PC-3 (cell line): ENCODE results near the gene HDAC4. TPM values are rescaled to one million over a fixed set of nuclear protein-coding genes. Genes with fewer than 3 reads are reported as not detected.

Experiments used
- ATAC-seq: fragments of 200-7000 bp; cut with Tn5 transposase; 2 replicates; pipeline ENCODE4 v1.9.1; 2020; ENCODE audit warnings: mild to moderate bottlenecking, moderate library complexity
- BruUV-seq: library from RNA; stranded (reverse); fragments of 400-500 nt; replicated peaks from 2 replicates; lab custom pipeline; 2021; lab: Mats Ljungman, UMichigan
- CTCF ChIA-PET: fragments of 300-600 bp; sonication (Branson Sonifier 250); formaldehyde crosslinking; loops from one replicate; lab custom pipeline; 2022; ENCODE audit warnings: antibody characterized with exemption; lab: Charles Lee
- POLR2A ChIA-PET: fragments of 300-600 bp; sonication (Branson Sonifier 250); formaldehyde crosslinking; loops from one replicate; lab custom pipeline; 2022; ENCODE audit warnings: antibody characterized with exemption; ENCODE audit not compliant: unreplicated experiment; lab: Charles Lee
- DNase-seq: peaks from one replicate; pipeline ENCODE4 v3.0.0-alpha.2; 2015
- H2AFZ ChIP-seq: fragments of 300-600 bp; sonication (generic); 2 replicates; pipeline ENCODE4 v1.6.0; 2016; ENCODE audit warnings: antibody characterized with exemption, low read length
- H3F3A ChIP-seq: fragments of 300-600 bp; sonication (generic); one replicate; pipeline ENCODE4 v1.6.0; 2017; ENCODE audit warnings: antibody characterized with exemption, low read length, control low read depth, mild to moderate bottlenecking; ENCODE audit not compliant: unreplicated experiment
- H3K27ac ChIP-seq: fragments of 300-600 bp; sonication (generic); 2 replicates; pipeline ENCODE4 v1.5.1; 2016; ENCODE audit warnings: mild to moderate bottlenecking, low read length
- H3K27me3 ChIP-seq: fragments of 300-600 bp; sonication (generic); 2 replicates; pipeline ENCODE4 v1.6.1; 2016; ENCODE audit warnings: low read length, mixed read lengths
- H3K36me3 ChIP-seq: fragments of 300-600 bp; sonication (generic); 2 replicates; pipeline ENCODE4 v1.6.1; 2016; ENCODE audit warnings: low read depth, mixed run types, low read length, mixed read lengths
- H3K4me1 ChIP-seq: fragments of 300-600 bp; sonication (generic); 2 replicates; pipeline ENCODE4 v1.5.1; 2016; ENCODE audit warnings: low read length; ENCODE audit not compliant: insufficient read depth
- H3K4me2 ChIP-seq: fragments of 300-600 bp; sonication (generic); 2 replicates; pipeline ENCODE4 v1.6.0; 2016; ENCODE audit warnings: low read length
- H3K4me3 ChIP-seq: fragments of 300-600 bp; sonication (generic); 2 replicates; pipeline ENCODE4 v1.5.1; 2016; ENCODE audit warnings: mild to moderate bottlenecking, low read length, mixed read lengths
- H3K79me2 ChIP-seq: fragments of 300-600 bp; sonication (generic); 2 replicates; pipeline ENCODE4 v1.6.1; 2017; ENCODE audit warnings: low read length, mixed read lengths
- H3K9ac ChIP-seq: fragments of 300-600 bp; sonication (generic); 2 replicates; pipeline ENCODE4 v1.6.0; 2016; ENCODE audit warnings: mild to moderate bottlenecking, low read length
- H3K9me2 ChIP-seq: fragments of 300-600 bp; sonication (generic); replicated peaks from 2 replicates; pipeline ENCODE4 v1.6.1; 2016; ENCODE audit warnings: mixed run types, low read length, mixed read lengths
- H3K9me3 ChIP-seq: fragments of 300-600 bp; sonication (generic); 2 replicates; pipeline ENCODE4 v1.6.1; 2016; ENCODE audit warnings: low read length, mixed read lengths
- H4K20me1 ChIP-seq: fragments of 300-600 bp; sonication (generic); 2 replicates; pipeline ENCODE4 v1.6.1; 2016; ENCODE audit warnings: low read length, mixed read lengths
- CTCF ChIP-seq: fragments of 300-600 bp; sonication (generic); conservative IDR thresholded peaks from 2 replicates; pipeline ENCODE4 v1.5.1; 2017; ENCODE audit warnings: antibody characterized with exemption, low read depth, mild to moderate bottlenecking, low read length
- EZH2 ChIP-seq: fragments of 300-600 bp; sonication (generic); IDR thresholded peaks from one replicate; pipeline ENCODE4 v1.6.1; 2017; ENCODE audit warnings: antibody characterized with exemption, mild to moderate bottlenecking, low read length; ENCODE audit not compliant: unreplicated experiment
- EZH2phosphoT487 ChIP-seq: fragments of 300-600 bp; sonication (generic); IDR thresholded peaks from 2 replicates; pipeline ENCODE4 v1.6.1; 2018; ENCODE audit warnings: mild to moderate bottlenecking, antibody characterized with exemption, low read length, borderline replicate concordance
- intact Hi-C: fragments of 100-400 bp; cut with micrococcal nuclease; formaldehyde crosslinking; loops from 2 replicates; pipeline ENCODE4 v1.9.0; 2023
- total RNA-seq: library from RNA; depleted of rRNA; stranded (reverse); fragments of >200 nt; gene quantifications from 2 replicates; pipeline ENCODE4 v1.2.3, GENCODE V29; 2014

Gene HDAC4
- total RNA-seq, 1 experiment from 2014 or later: 8.5 TPM

GRCh38 chr2:239042046-239042445 is 358.8 kb downstream of the HDAC4 start:
- Histone ChIP-seq H3K4me1 (no peaks in the 10 kb centered on the region), H3K4me3 (no peak overlapping the region), H3K79me2 (no peaks in the 10 kb centered on the region), H3F3A (no peaks in the 10 kb centered on the region), H3K9ac (no peak overlapping the region), H3K9me2 (no peaks in the 10 kb centered on the region), H3K36me3 (no peaks in the 10 kb centered on the region), H4K20me1 (no peaks in the 10 kb centered on the region), H3K27ac (no peak overlapping the region), H3K4me2 (no peak overlapping the region), H3K27me3 (no peaks in the 10 kb centered on the region), H3K9me3 (no peaks in the 10 kb centered on the region), H2AFZ (no peak overlapping the region)
- POLR2A ChIA-PET: no interaction called here
- ATAC-seq: no peak
- BruUV-seq: no TSS peak
- CTCF ChIA-PET: no interaction called here
- TF ChIP-seq CTCF: no peak
- no peak for TF ChIP-seq EZH2
- TF ChIP-seq EZH2phosphoT487: no peak
- intact Hi-C loops: no loop called here
- DNase-seq: no peak

- CTCF ChIA-PET: no interaction called here
- no peak overlapping the region for H3K9ac ChIP-seq
- H3K4me3 ChIP-seq: no peak overlapping the region
- H3K4me1 ChIP-seq: no peaks in the 10 kb centered on the region
- no peaks in the 10 kb centered on the region for H3K36me3 ChIP-seq
- DNase-seq (no peak), ATAC-seq (no peak)
- no peaks in the 10 kb centered on the region for H3K79me2 ChIP-seq
- no TSS peak for BruUV-seq
- H3K4me2 ChIP-seq: no peak overlapping the region
- H3K27ac ChIP-seq: no peak overlapping the region
- TF ChIP-seq EZH2phosphoT487: no peak
- TF ChIP-seq CTCF: no peak
- TF ChIP-seq EZH2: no peak
- H3F3A ChIP-seq: no peaks in the 10 kb centered on the region
- no peaks in the 10 kb centered on the region for H3K9me3 ChIP-seq
- H3K27me3 ChIP-seq: no peaks in the 10 kb centered on the region
- POLR2A ChIA-PET: no interaction called here
- no peak overlapping the region for H2AFZ ChIP-seq
- H3K9me2 ChIP-seq: no peaks in the 10 kb centered on the region
- H4K20me1 ChIP-seq: no peaks in the 10 kb centered on the region
- intact Hi-C loops: no loop called here
Measured at GRCh38 chr2:239041062-239041461, 359.8 kb downstream of the HDAC4 start.

GRCh38 chr2:239040152-239040761 is 360.6 kb downstream of the HDAC4 start:
- ChIA-PET CTCF (no interaction called here), POLR2A (no interaction called here)
- H2AFZ ChIP-seq: no peak overlapping the region
- H3K9ac ChIP-seq: no peak overlapping the region
- intact Hi-C loops: no loop called here
- no peaks in the 10 kb centered on the region for H3F3A ChIP-seq
- H3K9me2 ChIP-seq: no peaks in the 10 kb centered on the region
- DNase-seq: no peak
- H3K4me3 ChIP-seq: no peak overlapping the region
- H3K9me3 ChIP-seq: no peaks in the 10 kb centered on the region
- no peaks in the 10 kb centered on the region for H3K79me2 ChIP-seq
- no peaks in the 10 kb centered on the region for H3K4me1 ChIP-seq
- no peaks in the 10 kb centered on the region for H3K27me3 ChIP-seq
- no peak overlapping the region for H3K4me2 ChIP-seq
- ATAC-seq: no peak
- TF ChIP-seq EZH2: no peak
- no peak for TF ChIP-seq EZH2phosphoT487
- TF ChIP-seq CTCF: no peak
- H3K36me3 ChIP-seq: no peaks in the 10 kb centered on the region
- no peak overlapping the region for H3K27ac ChIP-seq
- no TSS peak for BruUV-seq
- H4K20me1 ChIP-seq: no peaks in the 10 kb centered on the region
